HG03025 (cell line): ENCODE results near the gene FBXL12.
"Not testable (repeated sequence)": the region's sequence is repeated elsewhere in the genome, so short reads cannot be mapped to it uniquely, and the experiment has no call there.

Experiments used
- ATAC-seq: cut with Tn5 transposase; IDR thresholded peaks from one replicate; pipeline ENCODE4 v1.9.1; 2021; ENCODE audit warnings: mild to moderate bottlenecking, moderate library complexity; ENCODE audit not compliant: unreplicated experiment, low FRiP score

FBXL12 gene

GRCh38 chr19:9839415-9839814 lies 20.5 kb upstream of the FBXL12 start:
- ATAC-seq, result no peak

- no peak for ATAC-seq
Measured at GRCh38 chr19:9838324-9838723, 19.4 kb upstream of the FBXL12 start.

DNA sequence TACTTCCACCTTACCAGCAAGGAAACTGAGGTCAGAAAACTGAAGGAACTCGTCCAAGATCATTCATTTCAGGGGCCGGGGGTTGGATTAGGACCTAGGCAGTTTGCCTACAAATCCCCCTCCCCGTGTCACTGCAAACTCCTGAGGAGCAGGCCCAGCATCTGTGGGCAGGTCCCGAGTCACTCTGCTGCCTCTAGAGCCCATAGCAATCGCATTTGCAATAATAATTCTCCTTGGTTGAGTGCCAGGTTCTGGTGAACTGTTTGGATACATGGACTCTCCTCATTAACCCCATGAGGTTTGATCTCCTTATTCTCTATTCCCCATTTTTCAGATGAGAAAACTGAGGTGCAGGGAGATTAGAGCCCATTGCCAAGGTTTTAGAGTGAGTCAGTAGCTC lies 17.1 kb upstream of the FBXL12 start:
- ATAC-seq, result no peak

DNA sequence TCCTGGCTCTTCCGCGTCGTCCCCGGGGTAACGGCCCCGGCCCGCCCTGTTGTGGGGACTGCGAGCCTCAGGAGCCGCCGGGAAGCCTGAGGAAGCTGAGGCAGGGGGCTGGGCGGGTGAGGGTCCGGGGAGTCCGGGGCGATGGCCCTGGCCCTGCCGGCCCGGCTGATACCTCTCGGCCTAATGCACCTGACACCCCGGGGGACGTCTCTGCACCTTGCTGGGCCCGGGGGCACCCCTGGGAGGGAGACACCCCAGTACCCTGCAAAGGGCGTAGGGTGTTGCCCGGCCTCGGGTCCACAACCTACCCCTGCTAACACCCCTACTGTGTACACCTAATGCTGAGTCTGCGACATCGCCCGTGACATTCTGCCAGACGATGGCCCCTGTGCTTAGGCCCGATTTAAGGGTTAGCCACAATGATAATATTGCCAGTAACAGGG lies 16.6 kb upstream of the FBXL12 start:
- ATAC-seq, result peak; percentile 12

GRCh38 chr19:9834726-9835506 lies 16.0 kb upstream of the FBXL12 start, which contains the start of gene PIN1:
PIN1 (plus strand) TSS chr19:9835318; CDS start chr19:9835345, 27 bp downstream.
- ATAC-seq, result peak; percentile 86

- no peak for ATAC-seq
Measured at GRCh38 chr19:9834307-9834725, 15.4 kb upstream of the FBXL12 start.

GRCh38 chr19:9828551-9829063 lies 9.7 kb upstream of the FBXL12 start:
- ATAC-seq, result no peak

DNA sequence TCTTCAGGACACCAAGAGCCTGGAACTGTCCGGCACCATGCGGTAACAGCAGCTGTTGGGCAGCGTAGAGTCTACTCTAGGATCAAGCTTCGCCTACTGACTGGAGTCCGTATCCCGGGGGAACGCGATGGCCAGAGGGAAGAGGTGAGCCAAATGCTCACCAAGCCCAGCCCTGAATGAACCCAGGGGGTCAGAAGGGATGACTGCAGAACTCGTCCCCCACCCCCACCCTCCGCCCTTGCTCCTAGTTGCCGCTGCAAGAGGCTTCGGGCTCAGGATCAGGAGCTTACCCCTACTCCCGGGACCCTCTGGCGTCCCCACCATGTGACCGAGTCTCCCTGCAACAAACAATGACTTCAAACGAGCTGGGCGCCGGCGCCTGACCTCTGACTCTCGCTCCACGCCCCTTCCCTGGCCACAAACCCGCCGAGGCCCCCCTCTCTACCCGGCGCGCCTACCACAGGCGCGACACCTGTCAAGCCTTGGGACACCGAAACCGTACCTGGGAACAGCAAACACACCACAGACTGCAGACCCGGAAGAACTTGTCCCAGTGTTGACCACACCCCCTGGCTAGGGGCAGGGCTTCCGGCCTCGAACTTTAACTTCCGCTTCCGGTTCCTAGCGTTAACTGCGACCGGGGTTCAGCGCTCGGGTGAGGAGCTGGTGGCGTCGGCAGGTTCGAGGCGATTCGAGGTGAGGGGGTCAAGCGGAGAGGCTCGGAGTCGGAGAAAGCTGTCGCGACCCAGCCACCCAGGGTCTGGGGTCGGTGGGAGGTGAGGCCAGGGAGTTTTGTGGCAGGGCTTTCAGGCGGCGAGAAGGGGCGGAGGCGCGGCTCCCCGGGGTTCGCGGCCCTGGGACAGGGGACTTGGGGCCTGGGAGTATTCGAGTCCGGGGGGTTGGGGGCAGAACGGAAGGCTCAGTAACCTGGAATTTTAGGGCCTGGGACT lies 8.7 kb upstream of the FBXL12 start, which contains the start of gene UBL5:
Gene UBL5, plus strand, starts transcription at position 630 of the 950 bp plus-strand sequence. CDS start 420 bp downstream, outside the sequence.
- ATAC-seq, result peak; percentile 75

DNA sequence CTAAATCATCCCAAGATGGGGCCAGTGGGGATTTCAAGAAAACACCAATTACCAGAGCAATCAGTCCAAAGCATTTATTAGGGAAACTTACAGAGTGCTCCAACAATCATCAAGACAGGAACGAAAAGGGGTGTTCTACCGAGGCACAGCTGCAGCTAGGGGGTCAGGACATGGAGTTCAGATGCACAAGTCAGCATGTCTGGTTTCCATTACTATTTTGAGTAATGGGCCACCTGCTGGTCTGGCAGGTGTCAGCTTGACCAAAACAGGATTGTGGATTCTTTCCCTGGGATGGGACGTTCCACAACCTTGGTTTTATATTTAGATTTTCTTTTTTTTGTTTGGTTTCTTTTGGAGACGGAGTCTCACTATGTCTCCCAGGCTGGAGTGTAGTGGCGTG lies 4.9 kb upstream of the FBXL12 start:
- ATAC-seq, result no peak

- ATAC-seq, result not testable (repeated sequence)
Measured at GRCh38 chr19:9820034-9820433, 1.2 kb upstream of the FBXL12 start.

DNA sequence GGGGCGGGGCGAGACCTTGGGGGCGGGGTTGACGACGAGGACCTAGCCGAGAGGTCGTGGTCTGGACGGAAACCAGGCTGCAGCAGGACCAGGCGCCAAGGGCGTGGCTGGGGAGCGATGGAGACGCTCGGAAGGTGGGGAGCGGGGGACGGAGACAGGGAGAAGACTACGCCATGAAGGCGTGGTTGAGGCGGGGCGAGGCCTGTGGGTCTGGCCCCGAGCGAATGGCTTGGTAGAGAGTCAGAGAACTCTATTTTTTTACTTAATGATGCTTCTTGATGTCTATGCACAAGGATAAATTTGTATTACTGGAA lies 674 bp upstream of the FBXL12 start:
- no peak for ATAC-seq

DNA sequence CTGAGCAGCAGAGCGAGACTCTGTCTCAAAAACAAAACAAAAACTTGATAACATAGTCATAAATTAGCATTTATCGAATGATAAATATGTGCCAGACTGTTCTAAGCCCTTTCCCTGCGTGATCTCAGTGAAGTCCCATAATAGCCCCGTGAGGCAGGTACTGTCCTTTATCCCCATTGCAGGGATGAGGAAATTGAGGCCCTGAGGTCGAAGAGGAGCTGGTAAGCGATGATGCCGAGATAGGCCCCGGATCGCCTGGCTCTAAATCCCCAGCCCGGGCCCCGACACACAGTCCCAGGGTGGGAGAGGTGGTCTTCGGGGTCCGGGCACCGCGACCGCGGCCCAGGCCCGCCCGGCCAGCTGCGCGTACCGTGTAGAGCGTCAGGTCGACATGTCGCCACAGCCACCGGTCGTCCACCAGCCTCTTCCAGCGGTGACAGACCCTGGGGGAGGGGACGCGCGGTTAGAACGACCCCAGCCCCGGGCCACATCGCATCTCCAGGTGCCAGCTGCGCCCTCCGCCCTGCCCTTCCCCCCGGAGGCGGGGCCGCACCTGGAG lies 625 bp downstream of the FBXL12 start:
- peak; percentile 2 for ATAC-seq

DNA sequence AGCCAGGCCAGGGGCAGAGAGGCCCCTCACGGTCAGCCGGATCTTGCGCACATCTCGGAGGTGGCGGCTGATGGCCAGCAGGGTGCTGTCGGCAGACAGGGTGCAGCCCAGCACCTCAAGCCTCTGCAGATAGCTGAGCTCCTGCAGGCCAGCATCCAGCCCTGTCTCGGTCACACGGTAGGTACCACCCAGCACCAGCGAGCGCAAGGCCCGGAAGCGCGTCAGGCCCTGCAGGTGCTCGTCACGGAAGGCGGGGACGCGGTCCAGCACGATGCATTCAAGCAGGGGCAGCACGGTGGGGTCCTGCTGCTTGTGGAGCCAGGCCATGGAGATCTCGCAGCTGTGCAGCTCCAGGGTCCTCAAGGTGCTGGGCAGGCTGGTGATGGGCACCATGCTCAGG lies 7.7 kb downstream of the FBXL12 start:
- no peak for ATAC-seq

GRCh38 chr19:9808855-9809824 lies 9.7 kb downstream of the FBXL12 start:
- ATAC-seq, result no peak

GRCh38 chr19:9806803-9807202 lies 12.1 kb downstream of the FBXL12 start:
- no peak for ATAC-seq

- ATAC-seq, result no peak
Measured at GRCh38 chr19:9801976-9802375, 16.9 kb downstream of the FBXL12 start.

DNA sequence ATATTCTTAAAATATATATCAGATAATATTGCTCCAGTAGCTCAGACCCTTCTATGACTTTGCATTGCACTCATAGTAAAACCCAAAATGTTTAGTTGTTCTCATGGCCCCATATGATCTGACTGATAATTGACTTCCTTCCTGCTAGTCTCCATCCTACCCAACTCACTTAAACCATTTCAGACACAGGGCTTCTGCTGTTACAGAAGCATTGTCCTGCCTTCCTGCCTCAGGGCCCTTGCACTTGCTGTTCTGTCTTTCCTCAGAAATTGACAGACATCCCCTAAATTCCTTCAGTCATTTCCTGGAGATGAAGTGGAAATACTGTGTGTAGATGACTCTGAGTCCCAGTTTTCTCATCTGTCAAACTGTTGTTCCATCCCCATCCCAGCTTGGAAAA lies 19.7 kb downstream of the FBXL12 start:
- ATAC-seq, result no peak

- ATAC-seq, result no peak
Measured at GRCh38 chr19:9797871-9798270, 21.0 kb downstream of the FBXL12 start.

- no peak for ATAC-seq
Measured at GRCh38 chr19:9796113-9796773, 22.6 kb downstream of the FBXL12 start.
